Measurements from ENCODE around the gene BICC1.

Gene BICC1, protein sequence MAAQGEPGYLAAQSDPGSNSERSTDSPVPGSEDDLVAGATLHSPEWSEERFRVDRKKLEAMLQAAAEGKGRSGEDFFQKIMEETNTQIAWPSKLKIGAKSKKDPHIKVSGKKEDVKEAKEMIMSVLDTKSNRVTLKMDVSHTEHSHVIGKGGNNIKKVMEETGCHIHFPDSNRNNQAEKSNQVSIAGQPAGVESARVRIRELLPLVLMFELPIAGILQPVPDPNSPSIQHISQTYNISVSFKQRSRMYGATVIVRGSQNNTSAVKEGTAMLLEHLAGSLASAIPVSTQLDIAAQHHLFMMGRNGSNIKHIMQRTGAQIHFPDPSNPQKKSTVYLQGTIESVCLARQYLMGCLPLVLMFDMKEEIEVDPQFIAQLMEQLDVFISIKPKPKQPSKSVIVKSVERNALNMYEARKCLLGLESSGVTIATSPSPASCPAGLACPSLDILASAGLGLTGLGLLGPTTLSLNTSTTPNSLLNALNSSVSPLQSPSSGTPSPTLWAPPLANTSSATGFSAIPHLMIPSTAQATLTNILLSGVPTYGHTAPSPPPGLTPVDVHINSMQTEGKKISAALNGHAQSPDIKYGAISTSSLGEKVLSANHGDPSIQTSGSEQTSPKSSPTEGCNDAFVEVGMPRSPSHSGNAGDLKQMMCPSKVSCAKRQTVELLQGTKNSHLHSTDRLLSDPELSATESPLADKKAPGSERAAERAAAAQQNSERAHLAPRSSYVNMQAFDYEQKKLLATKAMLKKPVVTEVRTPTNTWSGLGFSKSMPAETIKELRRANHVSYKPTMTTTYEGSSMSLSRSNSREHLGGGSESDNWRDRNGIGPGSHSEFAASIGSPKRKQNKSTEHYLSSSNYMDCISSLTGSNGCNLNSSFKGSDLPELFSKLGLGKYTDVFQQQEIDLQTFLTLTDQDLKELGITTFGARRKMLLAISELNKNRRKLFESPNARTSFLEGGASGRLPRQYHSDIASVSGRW

DNA sequence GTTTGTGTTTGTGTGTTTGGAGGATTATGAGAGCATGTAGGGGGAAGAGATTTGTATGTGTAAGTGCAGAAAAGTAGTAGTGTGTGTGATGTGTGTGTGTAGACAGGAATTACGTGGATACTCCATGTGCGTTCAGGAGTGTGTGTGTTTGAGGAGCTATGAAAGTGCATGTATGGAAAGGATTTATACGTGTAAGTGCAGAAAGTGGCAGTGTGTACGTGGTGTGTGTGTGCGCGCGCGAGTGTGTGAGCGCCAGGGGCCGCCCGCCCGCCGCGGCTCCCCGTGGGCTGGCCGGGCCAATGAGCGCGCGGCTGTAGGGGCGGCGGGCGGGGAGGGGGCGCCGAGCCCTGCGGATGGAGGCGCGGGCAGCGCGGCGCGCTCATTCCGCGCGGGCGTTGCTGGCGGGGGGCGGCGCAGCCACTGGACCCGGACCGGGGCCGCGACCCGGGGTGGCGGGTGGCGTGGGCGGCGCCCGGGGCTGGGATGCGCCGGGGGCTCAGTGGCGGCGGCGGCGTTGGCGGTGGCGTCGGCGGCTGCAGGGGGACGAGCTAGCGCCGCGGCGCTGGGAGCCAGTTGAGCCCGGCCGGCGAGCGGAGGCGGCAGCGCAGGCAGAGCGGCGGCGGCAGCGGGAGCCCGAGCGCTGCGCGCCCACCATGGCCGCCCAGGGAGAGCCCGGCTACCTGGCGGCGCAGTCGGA is at the start of gene BICC1:
BICC1 (plus strand) TSS at position 382 of the 697 bp plus-strand sequence; CDS start at position 654, 272 bp downstream.
- peak; percentile 16 for DNase-seq (ENCODE audit: low read depth)

DNA sequence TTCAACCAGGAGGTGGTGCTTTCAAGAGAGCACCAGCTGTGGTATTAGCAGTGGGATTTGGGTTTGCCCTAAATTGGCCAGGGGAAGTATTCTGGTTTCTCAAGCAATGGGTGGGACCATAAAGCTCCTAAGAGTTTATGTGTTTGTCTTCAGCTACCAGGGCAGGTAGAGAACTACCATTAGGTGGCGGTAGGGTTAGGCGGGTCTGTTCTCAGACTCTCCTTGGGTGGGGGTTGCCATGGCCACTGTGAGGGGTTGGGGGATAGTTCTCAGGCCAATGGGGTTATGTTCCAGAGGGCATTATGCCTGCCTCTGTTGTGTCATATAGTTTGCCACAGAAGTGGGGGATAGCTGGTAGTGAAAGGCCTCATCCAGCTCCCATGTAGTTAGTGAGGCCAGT is 47.7 kb upstream of the BICC1 start:
- no peak for DNase-seq (ENCODE audit: low read depth)

DNA sequence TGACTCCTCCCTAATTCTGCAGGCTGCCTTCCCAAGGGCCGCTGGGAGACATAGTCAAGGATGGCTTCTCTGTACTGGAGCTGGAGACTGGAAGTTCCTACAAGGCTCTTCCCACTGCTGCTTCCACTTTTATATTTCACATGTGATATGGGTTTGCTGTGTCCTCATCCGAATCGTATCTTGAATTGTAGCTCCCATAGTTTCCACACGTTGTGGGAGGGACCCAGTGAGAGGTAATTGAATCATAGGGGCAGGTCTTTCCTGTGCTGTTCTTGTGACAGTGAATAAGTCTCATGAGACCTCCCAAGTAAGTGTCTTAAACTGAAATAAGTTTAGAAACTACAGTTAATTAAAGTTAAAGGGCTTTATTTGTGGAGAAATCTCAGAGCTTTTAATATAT is 47.0 kb upstream of the BICC1 start:
- no peak for DNase-seq (ENCODE audit: low read depth)

DNA sequence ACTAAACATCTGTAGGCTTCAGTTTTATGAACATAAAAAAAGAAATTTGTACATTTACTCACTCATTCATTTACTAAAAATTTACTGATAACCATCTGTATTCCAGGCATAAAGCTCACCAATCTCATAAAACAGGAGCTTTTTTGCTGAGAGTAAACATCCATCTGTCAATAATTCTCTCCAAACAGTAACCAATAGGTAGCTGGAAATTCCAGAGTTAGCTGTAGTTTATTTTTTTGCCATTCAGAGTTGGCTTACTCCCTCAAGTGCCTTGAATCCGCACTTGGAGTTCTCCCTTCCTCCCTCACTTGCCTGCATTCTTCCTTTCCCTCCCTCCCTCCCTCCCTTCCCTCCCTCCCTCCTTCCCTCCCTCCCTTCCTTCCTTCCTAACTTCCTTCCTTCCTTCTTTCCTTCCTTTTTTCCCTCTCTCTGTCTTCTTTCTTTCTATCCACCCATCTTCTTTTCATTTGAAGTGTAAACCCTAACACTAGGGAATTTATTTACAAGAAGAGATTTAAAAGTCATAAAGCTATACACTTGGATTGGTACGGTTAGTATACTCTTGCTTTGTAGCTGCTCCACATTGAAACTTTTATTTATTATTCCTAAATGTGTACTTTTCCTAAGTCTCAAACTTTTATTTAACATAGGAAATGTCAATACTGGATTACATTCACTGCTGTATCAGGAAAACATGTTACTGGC is 44.6 kb upstream of the BICC1 start:
- no peak for DNase-seq (ENCODE audit: low read depth)

DNA sequence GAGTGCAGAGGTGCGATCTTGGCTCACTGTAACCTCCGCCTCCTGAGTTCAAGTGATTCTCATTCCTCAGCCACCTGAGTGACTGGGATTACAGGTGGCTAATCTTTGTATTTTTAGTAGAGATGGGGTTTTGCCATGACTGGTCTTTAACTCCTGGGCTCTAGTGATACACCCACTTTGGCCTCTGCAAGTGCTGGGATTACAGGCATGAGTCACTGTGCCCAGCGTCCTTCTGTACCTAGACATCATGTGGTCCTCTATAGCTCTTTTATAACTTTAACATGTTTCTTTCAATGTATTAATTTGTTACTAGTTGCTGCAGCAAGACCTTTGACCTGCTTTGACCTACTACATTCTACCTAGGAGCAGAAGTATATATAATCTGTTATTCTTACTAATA is 38.7 kb upstream of the BICC1 start:
- peak; percentile 7 for DNase-seq (ENCODE audit: low read depth)

DNA sequence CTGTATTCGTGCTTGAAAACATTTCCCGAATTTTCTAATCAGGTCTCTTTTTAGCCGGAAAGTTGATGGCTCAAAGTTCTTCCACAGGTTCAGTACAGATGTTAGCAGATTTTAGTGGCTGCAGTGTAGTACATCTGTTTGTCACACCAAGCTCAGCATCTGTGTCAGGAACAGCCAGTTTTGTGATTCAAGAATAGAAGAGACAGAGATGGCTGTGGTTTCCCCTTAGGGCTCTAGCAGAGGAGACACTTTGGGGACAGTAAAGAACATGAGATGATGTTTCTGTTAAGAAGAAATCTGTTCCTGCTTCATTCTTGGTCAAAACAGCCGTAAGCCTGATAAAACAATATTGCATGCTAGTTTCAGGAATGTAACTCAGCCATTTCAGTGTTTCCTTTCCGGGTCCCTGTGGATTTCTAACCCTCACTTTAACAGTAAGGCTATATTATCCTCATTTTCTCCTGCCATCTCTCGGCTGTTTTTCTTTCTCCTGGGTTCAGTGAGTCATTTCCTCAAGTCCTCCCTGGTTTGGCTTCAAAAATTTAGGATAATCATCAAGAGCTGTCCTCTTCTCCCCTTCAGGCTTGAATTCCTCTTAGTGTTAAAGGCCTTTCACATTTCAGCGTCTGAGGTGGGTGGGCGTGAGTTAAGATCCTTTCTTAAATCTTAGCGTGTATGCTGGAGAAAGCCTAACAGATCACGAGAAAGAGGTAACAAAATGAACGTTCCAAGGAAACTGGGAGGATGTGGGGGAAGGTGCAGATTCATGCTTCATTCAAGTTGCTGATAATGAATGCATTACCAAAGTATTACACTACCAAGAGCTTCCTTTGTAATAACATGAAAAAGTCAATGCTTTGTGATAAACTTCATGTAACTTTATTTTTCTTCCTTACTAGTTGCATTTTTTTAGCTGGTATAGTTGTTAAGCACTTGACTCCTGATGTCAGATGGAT is 37.1 kb upstream of the BICC1 start:
- no peak for DNase-seq (ENCODE audit: low read depth)

DNA sequence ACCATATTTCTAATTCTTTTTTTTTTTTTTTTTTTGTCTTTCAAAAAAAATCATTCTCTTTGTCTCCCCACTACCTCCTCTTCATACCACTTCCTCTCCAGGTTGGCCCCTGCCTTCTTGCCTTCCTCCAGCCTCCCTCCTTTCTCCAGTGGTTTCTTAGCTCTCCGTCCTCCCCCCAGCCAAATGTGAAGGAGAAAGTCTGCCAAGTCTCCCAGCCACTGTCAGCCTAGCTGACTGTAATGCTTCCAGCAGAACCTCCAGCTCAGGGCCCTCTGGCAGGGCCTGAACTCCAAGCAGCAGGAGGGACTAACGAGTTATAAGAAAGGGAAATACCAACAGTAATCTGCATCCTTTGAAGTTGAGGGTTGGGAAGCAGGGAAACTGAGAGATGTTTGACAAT is 35.5 kb upstream of the BICC1 start:
- no peak for DNase-seq (ENCODE audit: low read depth)

DNA sequence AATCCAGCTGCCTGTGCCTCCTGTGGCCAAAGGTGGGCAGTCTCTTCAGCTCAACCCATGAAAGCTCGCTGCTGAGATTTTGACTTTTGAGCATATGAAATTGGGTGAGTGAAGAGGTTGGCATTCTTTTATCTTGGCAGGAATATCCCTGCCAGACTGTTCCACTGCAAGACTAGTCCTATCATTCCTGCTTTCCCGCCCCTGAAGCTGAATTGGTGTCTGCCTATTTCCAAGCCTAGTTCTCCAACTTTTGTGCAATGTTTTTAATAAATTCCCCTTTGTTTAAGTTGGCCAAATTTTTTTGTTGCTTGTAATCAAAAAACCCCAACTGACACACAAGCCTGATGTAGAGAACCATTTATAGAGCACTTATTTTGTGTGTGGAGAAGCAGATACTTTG is 34.8 kb upstream of the BICC1 start:
- no peak for DNase-seq (ENCODE audit: low read depth)

DNA sequence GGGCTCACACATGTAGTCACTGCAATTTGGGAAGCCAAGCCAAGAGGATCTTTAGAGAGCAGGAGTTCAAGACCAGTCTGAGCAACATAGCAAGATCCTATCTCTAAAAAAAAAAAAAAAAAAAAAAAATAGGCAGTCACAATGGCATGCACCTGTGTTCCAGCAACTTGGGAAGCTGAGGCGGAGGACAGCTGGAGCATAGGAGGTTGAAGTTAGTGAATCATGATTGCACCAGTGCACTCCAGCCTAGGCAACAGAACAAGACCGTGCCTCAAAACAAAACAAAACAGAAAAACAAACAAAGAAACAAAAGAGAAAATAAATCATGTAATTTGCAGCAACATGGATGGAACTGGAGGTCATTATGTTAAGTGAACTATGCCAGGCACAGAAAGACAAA is 33.6 kb upstream of the BICC1 start:
- DNase-seq (ENCODE audit: low read depth): no peak

DNA sequence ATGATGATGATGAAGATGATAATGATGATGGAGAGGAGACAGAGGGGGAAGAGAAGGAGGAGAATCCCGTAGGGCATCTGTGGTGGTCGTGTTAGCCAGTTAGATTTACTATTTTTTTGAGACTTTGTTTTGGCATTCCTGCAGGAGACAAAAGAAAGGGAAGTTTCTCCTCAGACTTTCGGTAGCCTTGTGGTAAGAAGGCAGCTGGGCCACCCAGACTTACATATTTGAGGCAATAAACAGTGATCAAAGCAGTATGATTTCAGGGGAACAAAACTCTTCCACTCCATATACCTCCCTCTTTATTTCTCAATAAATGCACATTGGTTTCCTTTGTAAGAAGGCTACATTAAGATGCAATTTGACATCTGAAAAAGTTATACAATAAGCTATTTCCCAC is 32.4 kb upstream of the BICC1 start:
- DNase-seq (ENCODE audit: low read depth): no peak

DNA sequence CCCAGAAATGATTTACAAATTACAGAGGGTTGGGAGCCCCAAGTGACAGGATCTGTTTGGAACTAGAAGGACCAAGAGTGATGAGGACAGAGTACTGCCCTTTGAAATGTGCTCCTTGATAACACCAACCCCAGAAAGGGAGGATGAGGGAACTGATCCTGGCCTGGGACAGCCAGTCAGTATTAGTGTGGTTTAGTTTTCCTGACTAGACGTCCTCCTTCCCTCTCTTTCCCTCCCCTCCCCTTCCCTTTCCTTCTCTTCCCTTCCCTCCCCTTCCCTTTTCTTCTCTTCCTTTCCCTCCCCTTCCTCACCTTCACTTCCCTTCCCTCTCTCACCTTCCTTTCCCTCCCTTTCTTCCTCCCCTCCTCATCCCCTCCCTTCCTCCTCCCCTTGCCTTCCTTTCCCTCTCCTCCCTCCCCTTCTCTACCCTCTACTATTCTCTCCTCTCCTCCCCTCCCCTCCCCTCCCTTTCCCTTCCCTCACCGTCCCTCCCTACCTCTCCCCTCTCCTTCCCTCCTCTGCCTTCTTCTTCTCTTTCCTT is 31.0 kb upstream of the BICC1 start:
- no peak for DNase-seq (ENCODE audit: low read depth)

DNA sequence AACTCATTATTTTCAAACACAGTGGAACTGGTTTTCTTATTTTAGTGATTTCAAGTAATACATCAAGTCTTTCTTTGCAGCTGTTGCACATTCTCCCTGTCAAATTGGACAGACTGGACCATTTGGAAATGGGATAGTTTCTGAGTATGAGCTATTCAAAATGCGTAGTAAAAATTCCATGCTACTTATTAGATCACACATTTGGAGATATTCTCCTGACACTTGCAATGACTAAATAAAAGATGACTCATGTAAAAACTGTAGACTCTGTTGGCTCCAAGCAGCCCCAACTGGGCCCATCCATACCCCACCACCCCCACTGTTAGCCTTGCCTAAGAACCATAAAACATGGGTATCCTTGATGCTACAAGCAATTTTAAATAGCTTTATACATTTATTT is 25.9 kb upstream of the BICC1 start:
- DNase-seq (ENCODE audit: low read depth): no peak

DNA sequence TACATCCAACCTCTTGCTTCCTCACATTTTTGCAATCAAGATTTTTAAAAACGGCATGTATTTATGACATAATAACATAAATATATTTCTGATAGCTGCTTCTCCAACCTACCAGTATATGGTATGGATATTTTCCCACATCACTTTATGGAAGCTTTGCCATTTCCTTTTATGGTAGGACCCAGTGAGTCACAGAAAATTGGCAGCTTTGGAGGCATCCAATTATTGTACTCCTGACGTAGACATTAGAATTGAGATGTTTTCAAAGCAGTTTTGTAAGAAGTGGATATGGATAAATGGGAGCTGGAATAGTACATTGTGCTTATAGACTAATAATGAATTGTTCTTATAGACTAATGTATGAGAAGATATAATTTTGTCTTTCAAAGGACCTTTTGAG is 23.8 kb upstream of the BICC1 start:
- no peak for DNase-seq (ENCODE audit: low read depth)

DNA sequence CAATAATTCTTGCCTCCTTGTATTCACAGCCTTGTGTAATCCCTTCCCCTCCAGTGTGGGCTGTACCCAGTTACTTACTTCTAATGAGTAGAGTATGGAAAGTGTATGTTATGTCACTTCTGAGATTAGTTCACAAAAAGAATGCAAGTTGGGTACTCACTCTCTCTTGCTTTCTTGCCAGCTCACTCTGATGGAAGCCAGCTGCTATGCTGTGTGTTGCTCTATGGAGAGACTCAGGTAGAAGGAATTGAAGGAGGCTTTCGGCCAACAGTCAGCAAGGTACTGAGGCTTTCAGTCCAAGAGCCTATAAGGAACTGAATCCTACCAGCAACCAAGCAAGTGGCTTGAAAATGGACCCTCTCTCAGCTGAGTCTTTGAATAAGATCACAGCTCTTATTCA is 9.7 kb upstream of the BICC1 start:
- no peak for DNase-seq (ENCODE audit: low read depth)

DNA sequence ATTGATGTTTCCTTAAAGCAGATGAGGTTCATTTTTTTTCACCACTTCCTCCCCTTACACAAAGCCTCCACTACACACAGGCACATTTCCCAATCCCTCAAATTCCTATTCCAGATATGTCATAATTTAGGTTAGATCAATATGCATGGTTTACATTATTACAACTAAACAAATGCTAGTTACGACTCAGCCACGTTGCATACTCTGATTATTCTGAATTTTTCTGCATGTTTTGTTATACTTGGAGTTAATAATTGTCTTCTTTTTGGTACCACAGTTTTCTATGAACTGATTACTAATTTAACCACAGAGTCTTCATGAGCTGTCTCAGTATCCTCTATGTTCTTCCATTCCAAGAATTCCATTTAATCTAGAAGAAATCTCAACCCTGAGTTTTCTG is 4.4 kb upstream of the BICC1 start:
- DNase-seq (ENCODE audit: low read depth): peak; percentile 18

DNA sequence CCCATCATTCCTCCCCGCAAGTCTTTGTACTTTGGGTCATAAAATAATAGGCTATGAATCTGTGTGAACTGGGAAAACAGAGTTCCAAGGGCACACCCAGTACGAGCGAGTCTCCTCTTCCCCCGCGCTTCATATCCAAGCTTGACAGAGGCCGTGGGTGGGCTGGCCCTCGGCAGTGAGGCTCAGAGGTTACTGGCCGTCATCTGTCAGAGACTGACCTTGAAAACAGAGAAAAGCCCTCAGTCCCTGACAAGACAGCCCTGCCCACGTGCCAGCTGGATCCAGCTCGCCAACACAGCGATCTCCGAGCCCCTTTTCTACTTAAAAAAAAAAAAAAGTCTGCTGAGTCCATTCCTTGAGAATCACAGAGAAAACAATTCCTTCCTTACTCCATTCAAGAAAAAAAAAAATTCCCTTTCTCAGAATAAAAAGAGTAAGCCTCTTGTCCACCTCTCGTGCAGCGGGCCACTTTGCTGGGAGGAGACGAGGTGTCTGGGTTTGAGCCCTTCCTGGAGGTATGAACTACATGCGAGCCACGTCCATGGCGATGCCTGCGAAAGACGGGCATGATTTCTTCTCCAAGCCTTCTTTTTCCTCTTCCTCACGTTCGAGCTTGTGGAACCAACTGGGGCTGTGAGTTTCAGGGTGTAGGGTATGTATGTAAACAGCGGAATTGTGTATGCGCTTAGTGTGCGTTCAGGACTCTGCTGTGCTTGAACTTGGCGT is 744 bp upstream of the BICC1 start:
- no peak for DNase-seq (ENCODE audit: low read depth)

DNA sequence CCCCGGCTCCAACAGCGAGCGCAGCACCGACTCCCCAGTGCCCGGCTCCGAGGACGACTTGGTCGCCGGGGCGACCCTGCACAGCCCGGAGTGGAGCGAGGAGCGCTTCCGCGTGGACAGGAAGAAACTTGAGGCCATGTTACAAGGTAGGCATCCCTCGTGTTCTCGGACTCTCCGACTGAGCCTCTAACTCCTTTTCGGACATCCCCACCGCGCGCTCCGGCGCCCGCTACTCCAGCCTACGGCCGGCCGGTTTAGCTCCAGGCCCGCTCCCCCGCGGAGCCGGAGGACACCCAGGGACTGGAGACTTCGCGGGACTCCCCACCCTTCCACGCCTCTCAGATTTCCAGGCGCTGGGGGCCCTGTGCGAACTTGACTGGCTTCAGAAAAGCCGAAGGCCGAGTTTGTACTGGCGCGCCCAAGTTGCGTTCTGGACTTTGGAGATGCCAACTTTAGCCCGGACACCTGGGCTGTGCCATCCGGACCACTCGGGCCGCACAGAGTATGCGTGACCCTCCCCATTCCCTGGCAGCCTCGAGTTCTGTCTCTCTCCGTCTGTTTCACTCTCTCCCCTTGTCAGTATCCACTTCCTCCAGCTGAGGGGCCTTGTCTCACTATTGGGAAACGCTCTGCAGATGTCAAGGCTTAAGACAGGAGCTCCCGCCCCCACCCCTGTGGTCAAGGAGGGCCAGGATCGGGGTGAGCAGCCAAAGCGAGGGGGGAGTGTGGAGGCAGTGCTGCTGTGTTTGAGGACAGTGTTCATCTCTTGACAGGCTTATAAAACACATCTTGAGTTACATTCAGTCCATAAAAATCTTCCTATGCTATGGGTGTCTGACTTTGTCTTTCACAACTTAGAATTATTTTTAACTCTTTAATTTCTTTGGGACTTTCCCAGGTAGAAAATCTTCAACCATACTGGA is 777 bp downstream of the BICC1 start:
- peak; percentile 60 for DNase-seq (ENCODE audit: low read depth)

DNA sequence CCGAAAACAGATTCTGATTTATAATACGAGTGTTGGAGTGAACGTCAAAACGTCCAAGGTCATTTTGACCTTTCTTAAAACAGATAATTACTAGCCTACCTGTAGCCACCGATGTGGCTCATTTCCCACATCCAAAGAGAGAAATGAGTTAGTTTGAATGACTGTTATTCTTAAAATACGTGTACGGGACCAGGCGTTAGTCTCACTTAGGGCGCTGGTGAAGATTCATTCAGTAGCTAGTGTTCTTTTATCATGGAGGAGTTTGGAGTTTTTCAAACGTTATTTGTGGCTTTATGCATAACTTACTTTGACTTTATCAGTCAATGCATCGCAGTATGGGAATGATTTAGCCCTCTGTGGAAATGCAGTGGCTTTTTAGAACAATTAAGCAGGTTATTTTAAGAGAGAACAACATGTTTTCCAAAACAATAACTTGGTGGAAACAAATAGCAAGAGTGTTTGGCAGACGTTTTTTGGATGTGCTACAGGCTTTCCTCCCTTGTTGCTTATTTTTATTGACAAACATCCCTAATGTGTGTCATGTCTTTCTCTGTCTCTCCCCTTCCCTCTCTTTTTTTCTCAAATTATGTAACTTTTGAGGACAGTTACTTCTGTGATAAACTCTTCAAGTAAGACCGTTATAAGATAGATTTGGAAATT is 1.6 kb downstream of the BICC1 start:
- DNase-seq (ENCODE audit: low read depth): no peak

Data from amniotic epithelial cell (primary cell).